DND-41 (cell line): Measurements from ENCODE around the gene EMP2.

Experiments
- EZH2 ChIP-seq: IDR thresholded peaks from 3 replicates; pipeline ENCODE4 v1.6.1; 2012; ENCODE audit warnings: borderline replicate concordance, low read depth, mild to moderate bottlenecking, moderate library complexity, low read length, inconsistent platforms; ENCODE audit not compliant: severe bottlenecking
- TF ChIP-seq, protein P1 (sequence below): IDR thresholded peaks from 2 replicates; pipeline ENCODE4 v1.5.1; 2012; ENCODE audit warnings: borderline replicate concordance, low read length, moderate library complexity, mild to moderate bottlenecking; ENCODE audit not compliant: poor library complexity, severe bottlenecking; ENCODE audit errors: extremely low read depth

- TF ChIP-seq, protein P1, sequence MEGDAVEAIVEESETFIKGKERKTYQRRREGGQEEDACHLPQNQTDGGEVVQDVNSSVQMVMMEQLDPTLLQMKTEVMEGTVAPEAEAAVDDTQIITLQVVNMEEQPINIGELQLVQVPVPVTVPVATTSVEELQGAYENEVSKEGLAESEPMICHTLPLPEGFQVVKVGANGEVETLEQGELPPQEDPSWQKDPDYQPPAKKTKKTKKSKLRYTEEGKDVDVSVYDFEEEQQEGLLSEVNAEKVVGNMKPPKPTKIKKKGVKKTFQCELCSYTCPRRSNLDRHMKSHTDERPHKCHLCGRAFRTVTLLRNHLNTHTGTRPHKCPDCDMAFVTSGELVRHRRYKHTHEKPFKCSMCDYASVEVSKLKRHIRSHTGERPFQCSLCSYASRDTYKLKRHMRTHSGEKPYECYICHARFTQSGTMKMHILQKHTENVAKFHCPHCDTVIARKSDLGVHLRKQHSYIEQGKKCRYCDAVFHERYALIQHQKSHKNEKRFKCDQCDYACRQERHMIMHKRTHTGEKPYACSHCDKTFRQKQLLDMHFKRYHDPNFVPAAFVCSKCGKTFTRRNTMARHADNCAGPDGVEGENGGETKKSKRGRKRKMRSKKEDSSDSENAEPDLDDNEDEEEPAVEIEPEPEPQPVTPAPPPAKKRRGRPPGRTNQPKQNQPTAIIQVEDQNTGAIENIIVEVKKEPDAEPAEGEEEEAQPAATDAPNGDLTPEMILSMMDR, result no peak
- no peak for TF ChIP-seq EZH2
Observed at GRCh38 chr16:10504404-10504885, 76.0 kb downstream of the EMP2 start.
